C4-2B (cell line): ENCODE results near the gene RNASE7.

Experiments
- CTCF ChIP-seq: fragments of 450-650 bp; conservative IDR thresholded peaks from 2 replicates; pipeline ENCODE4 v1.5.1; 2017; ENCODE audit warnings: mild to moderate bottlenecking
- ZFX ChIP-seq: fragments of 450-650 bp; IDR thresholded peaks from 2 replicates; pipeline ENCODE4 v1.6.1; 2017

- no peak for TF ChIP-seq CTCF
- TF ChIP-seq ZFX = no peak
Observed at GRCh38 chr14:21088687-21089086, 46.5 kb downstream of the RNASE7 start.
